Measurements from ENCODE around the gene NFE2L1. TPM values are rescaled to one million over a fixed set of nuclear protein-coding genes. Genes with fewer than 3 reads are reported as not detected.
"Not testable (repeated sequence)": the region's sequence is repeated elsewhere in the genome, so short reads cannot be mapped to it uniquely, and the experiment has no call there.

NFE2L1 gene, protein sequence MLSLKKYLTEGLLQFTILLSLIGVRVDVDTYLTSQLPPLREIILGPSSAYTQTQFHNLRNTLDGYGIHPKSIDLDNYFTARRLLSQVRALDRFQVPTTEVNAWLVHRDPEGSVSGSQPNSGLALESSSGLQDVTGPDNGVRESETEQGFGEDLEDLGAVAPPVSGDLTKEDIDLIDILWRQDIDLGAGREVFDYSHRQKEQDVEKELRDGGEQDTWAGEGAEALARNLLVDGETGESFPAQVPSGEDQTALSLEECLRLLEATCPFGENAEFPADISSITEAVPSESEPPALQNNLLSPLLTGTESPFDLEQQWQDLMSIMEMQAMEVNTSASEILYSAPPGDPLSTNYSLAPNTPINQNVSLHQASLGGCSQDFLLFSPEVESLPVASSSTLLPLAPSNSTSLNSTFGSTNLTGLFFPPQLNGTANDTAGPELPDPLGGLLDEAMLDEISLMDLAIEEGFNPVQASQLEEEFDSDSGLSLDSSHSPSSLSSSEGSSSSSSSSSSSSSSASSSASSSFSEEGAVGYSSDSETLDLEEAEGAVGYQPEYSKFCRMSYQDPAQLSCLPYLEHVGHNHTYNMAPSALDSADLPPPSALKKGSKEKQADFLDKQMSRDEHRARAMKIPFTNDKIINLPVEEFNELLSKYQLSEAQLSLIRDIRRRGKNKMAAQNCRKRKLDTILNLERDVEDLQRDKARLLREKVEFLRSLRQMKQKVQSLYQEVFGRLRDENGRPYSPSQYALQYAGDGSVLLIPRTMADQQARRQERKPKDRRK
- total RNA-seq: 100 to 1,000 TPM; 166 to 289 (median 182) TPM

DNA sequence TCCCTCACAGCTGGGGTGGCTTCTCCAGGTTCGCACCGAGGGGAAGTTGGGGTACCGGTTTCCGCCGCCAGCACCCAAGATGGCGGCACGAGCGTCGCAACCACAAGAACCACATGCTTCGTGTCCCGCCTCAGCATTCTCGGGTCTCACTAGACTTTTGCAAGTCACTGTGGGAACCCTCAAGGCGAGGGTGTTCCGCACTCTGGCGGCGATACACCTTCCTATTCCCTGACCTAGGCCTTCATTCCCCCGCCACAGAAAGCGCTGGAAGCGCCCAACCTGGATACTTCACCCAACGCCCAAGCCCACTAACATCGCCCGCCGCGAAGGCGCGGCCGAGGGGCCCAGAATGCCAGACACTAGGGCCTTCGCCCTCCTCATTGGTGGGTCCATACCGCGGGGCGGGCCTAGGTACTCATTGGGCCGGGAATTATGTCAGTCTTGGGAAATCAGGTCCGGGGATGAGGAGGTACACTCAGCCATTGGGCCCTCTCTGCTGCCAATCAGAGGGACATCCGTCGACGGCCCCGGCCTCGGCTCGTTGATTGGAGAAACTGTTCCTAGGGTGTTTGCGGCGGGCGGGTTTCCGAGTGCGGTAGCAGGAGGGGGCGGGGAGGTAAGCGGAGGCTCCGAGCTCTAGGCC, at the start of gene NFE2L1:
TSS of gene NFE2L1 (plus strand) at position 619 of the 643 bp plus-strand sequence. CDS start 2,760 bp downstream, outside the sequence.
- ATAC-seq: peak; percentile 94
- 0 to 2% methylated on average over 12 to 13 of the region's 47 CpGs for WGBS, 2 donors (ENCODE audit: low coverage in 1 of 2)
- peak within 1 kb of the TSS; percentile 86 to 99 (median 96) for H3K27ac ChIP-seq
- no peaks in the 10 kb centered on the region for H3K9me3 ChIP-seq
- TF ChIP-seq POLR2A (IDR thresholded peaks at IDR 0.05) (peak; percentile 59 to 66), EP300 (IDR thresholded peaks at IDR 0.05) (no peak), POLR2AphosphoS5 (IDR thresholded peaks at IDR 0.05) (peak; percentile 83)
- TF ChIP-seq, protein P1, sequence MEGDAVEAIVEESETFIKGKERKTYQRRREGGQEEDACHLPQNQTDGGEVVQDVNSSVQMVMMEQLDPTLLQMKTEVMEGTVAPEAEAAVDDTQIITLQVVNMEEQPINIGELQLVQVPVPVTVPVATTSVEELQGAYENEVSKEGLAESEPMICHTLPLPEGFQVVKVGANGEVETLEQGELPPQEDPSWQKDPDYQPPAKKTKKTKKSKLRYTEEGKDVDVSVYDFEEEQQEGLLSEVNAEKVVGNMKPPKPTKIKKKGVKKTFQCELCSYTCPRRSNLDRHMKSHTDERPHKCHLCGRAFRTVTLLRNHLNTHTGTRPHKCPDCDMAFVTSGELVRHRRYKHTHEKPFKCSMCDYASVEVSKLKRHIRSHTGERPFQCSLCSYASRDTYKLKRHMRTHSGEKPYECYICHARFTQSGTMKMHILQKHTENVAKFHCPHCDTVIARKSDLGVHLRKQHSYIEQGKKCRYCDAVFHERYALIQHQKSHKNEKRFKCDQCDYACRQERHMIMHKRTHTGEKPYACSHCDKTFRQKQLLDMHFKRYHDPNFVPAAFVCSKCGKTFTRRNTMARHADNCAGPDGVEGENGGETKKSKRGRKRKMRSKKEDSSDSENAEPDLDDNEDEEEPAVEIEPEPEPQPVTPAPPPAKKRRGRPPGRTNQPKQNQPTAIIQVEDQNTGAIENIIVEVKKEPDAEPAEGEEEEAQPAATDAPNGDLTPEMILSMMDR (IDR thresholded peaks at IDR 0.05): peak in 2 of 4 experiments; percentile 17 to 18
- H3K36me3 ChIP-seq: peaks cover 0 to 11% of the 10 kb centered on the region in 2 donors
- no peaks in the 10 kb centered on the region for H3K27me3 ChIP-seq
- H3K4me3 ChIP-seq: peak within 1 kb of the TSS; percentile 72 to 77
- peaks cover 12 to 64% (median 27%) of the 10 kb centered on the region in 3 donors for H3K4me1 ChIP-seq

DNA sequence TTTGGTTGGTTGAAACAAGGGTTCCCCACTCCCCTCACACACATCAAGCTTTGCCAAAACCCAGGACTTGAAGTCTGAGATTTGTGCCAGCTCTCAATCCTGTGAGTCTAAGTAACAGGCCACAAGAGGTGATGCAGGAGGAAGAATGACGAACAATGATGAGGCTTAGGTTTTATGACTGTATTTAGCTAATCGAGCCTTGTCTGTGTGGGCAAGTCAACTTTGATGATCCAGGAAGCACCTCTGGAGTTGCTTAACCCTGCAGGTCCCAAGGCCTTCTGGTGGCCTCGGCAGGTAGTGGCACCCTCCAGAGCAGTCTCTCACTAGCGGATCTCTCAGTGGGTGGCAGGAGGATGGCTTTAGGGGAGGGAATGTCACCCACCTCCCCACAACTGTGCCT, 48.6 kb upstream of the NFE2L1 start:
- no peak for ATAC-seq
- Histone ChIP-seq H3K27me3 (peaks cover 39% of the 10 kb centered on the region), H3K9me3 (no peaks in the 10 kb centered on the region), H3K4me3 (no peak overlapping the region), H3K27ac (no peak overlapping the region), H3K4me1 (peaks cover 0 to 24% (median 0%) of the 10 kb centered on the region in 3 donors), H3K36me3 (no peaks in the 10 kb centered on the region)
- TF ChIP-seq POLR2AphosphoS5 (IDR thresholded peaks at IDR 0.05): no peak
- no peak for TF ChIP-seq EP300 (IDR thresholded peaks at IDR 0.05)
- TF ChIP-seq, protein P1 (IDR thresholded peaks at IDR 0.05): no peak
- no peak for TF ChIP-seq POLR2A (IDR thresholded peaks at IDR 0.05)
- WGBS, 2 donors (ENCODE audit: low coverage in 1 of 2): 36 to 70% methylated on average over 1 to 2 of the region's 4 CpGs

DNA sequence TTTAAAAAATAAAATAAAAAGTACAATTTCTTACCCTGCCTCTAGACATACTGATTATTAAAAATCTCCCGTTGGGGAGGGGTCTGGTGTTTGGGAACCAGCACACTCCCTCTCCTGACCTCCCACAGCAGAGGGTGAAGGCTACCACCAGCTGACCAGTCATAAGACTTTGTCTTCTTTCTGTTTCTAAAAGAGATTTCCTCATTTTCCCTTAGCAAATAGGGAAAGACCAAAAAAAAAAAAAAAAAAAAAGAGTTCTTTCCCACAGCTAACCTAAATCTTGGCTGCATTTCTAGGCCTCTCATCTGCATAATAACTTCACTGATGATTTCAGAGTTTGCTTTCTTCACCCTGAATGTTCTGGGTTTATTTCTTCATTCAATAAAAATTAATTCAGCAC, 47.0 kb upstream of the NFE2L1 start:
- H3K9me3 ChIP-seq: no peaks in the 10 kb centered on the region
- peaks cover 0 to 24% (median 0%) of the 10 kb centered on the region in 3 donors for H3K4me1 ChIP-seq
- no peak for ATAC-seq
- TF ChIP-seq POLR2AphosphoS5 (IDR thresholded peaks at IDR 0.05): no peak
- TF ChIP-seq, protein P1 (IDR thresholded peaks at IDR 0.05): no peak
- TF ChIP-seq POLR2A (IDR thresholded peaks at IDR 0.05): no peak
- TF ChIP-seq EP300 (IDR thresholded peaks at IDR 0.05): no peak
- H3K4me3 ChIP-seq: no peak overlapping the region
- H3K36me3 ChIP-seq: no peaks in the 10 kb centered on the region
- peaks cover 31% of the 10 kb centered on the region for H3K27me3 ChIP-seq
- no peak overlapping the region for H3K27ac ChIP-seq
- 56 to 83% methylated on average over 1 of the region's 1 CpG for WGBS, 2 donors (ENCODE audit: low coverage in 1 of 2)

DNA sequence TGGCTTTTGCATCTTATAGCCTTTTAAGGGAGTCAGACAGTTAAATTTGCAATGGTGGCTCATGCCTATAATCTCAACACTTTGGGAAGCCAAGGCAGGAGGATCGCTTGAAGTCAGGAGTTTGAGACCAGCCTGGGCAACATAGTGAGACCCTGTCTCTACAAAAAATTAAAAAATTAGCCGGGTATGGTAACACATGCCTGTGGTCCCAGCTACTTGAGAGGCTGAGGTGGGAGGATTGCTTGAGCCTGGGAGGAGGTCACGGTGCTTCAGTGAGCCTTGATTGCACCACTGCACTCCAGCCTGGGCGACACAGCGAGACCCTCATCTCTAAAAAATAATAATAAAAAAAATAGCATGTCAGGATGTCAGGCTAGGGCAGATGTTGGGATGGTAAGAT, 46.5 kb upstream of the NFE2L1 start:
- H3K27me3 ChIP-seq: peaks cover 27% of the 10 kb centered on the region
- not testable (repeated sequence) for H3K36me3 ChIP-seq, ATAC-seq, H3K4me3 ChIP-seq, H3K9me3 ChIP-seq, H3K27ac ChIP-seq
- 85 to 100% methylated on average over 5 of the region's 5 CpGs for WGBS, 2 donors (ENCODE audit: low coverage in 1 of 2)
- peaks cover 0 to 24% (median 0%) of the 10 kb centered on the region in 3 donors for H3K4me1 ChIP-seq
